DOHH2 (cell line): ENCODE data around the gene CPED1.

Source experiments
- EZH2phosphoT487 ChIP-seq: fragments of 200-600 bp; sonication (generic); IDR thresholded peaks from 2 replicates; pipeline ENCODE4 v1.6.1; 2017; ENCODE audit warnings: borderline replicate concordance, mild to moderate bottlenecking, antibody characterized with exemption, low read length, moderate library complexity, mixed read lengths
- TF ChIP-seq, protein P1 (sequence below): fragments of 200-600 bp; sonication (generic); IDR thresholded peaks from one replicate; pipeline ENCODE4 v1.5.1; 2014; ENCODE audit warnings: antibody characterized with exemption, mild to moderate bottlenecking, low read depth, low read length; ENCODE audit not compliant: poor library complexity, severe bottlenecking

GRCh38 chr7:121204537-121204936 is 216.0 kb downstream of the CPED1 start:
- TF ChIP-seq, protein P1, sequence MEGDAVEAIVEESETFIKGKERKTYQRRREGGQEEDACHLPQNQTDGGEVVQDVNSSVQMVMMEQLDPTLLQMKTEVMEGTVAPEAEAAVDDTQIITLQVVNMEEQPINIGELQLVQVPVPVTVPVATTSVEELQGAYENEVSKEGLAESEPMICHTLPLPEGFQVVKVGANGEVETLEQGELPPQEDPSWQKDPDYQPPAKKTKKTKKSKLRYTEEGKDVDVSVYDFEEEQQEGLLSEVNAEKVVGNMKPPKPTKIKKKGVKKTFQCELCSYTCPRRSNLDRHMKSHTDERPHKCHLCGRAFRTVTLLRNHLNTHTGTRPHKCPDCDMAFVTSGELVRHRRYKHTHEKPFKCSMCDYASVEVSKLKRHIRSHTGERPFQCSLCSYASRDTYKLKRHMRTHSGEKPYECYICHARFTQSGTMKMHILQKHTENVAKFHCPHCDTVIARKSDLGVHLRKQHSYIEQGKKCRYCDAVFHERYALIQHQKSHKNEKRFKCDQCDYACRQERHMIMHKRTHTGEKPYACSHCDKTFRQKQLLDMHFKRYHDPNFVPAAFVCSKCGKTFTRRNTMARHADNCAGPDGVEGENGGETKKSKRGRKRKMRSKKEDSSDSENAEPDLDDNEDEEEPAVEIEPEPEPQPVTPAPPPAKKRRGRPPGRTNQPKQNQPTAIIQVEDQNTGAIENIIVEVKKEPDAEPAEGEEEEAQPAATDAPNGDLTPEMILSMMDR: no peak
- TF ChIP-seq EZH2phosphoT487: no peak
